HG03196 (cell line): ENCODE data around the gene CDKN2A.

Experiments used
- ATAC-seq: cut with Tn5 transposase; IDR thresholded peaks from one replicate; pipeline ENCODE4 v1.9.1; 2021; ENCODE audit not compliant: unreplicated experiment

The CDKN2A gene

DNA sequence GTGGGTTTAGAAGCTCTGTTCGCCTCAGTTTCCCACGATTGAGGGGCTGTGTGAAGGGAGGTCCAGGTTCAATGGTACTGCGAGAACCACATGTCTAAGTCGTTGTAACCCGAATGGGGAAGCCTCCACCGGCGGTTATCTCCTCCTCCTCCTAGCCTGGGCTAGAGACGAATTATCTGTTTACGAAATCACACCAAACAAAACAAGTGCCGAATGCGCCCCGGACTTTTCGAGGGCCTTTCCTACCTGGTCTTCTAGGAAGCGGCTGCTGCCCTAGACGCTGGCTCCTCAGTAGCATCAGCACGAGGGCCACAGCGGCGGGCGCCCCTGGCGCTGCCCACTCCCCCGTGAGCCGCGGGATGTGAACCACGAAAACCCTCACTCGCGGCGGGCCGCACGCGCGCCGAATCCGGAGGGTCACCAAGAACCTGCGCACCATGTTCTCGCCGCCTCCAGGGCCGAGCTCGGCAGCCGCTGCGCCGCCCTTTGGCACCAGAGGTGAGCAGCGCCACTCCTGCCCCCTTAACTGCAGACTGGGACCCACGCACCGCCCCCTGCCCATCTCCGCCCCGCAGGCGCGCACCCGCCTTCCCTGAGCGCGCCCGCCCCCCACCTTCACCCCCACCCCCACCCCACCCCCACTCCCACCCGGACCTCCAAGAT lies at the start of gene CDKN2A:
TSS of gene CDKN2A (minus strand) at position 500 of the 663 bp plus-strand sequence.
- peak; percentile 42 for ATAC-seq

DNA sequence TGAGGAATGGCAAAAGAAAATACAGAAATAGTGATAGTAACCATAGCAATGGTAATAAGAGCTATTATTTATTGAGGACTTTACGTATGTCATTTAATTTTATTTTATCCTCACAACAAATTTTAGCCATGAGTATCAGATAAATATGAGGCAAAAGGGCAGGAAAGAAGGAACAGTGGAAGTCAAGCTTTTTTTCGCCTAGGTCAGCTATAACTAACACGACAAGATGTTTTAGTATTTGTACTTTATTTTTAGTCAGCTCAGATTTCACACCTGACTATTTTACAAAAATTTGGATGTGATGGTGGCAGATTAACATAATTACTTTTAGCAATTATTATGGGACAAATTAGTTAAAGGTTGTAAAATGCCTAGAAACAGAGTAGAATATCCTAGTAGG lies 49.7 kb upstream of the CDKN2A start:
- ATAC-seq, result no peak

DNA sequence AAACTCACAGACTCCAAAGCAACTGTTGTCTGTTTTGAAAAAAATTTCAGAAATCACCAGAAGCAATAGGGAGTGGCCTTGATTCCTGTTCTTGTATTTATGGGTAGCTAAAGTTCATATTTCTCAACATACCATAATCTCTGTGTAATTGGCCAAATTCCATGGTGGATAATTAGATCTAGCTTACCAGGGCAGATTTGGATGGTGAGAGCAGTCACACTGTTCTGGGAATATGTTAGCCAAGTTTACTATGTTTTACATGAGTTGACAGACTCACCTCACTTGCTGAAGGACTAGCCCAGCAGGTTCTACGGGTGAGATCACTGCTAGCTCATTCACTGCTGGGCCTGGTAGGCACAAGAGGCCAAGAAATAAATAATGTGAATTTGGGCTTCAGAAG lies 47.6 kb upstream of the CDKN2A start:
- no peak for ATAC-seq

DNA sequence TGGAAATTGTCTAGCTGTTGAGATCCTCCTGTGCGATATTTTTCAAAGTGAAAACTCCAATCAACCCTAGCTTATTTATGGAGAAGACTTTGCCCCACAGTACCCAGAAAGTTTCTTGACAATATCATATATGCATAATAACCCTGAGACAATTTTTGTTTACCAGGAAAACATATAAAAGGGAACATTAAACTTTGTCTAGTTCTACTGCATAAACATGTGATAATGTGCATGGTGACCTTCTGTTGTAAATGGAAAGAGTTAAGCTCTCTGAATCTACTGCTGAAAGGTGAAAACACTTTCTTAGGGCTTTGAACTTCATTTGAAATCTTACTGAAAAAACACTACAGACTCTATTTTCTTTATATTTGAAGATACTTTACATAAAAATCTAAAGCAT lies 47.2 kb upstream of the CDKN2A start:
- ATAC-seq, result no peak

DNA sequence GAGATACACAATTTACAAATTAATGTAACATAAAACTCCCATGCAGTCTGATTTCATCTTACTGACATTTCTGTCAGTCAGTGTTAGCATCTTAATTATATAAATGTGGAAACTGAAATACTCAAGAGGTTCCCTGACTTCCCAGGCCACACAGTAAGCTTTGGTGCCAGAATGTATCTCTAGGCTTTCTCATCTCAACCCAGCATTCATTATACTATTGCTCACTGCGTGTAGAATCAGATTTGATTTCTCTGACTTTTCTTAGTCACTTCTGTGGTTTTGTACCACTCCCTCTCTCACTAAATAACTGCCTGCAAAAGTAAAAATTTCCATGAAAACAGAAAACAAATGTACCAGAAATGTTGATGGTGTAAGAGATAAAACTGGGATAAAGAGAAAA lies 46.6 kb upstream of the CDKN2A start:
- ATAC-seq, result no peak

DNA sequence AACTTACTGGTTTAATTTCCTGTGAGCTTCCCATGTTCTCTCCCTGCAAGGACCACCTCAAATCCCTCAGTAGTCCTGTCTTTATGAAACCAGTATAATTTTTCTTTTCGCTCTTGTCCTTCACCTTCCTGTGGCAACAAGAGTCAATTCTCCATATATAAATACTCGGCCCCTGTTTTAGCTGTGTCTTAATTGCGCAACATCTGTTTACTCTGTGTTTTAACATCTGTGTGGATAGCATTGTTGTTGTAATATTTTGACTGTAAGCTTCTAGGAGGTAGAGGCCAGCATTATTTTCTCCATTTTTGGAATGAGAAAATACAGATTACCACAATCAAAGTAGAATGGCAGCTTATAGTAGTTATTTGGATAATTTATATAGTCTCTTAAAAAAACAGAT lies 45.1 kb upstream of the CDKN2A start:
- no peak for ATAC-seq

DNA sequence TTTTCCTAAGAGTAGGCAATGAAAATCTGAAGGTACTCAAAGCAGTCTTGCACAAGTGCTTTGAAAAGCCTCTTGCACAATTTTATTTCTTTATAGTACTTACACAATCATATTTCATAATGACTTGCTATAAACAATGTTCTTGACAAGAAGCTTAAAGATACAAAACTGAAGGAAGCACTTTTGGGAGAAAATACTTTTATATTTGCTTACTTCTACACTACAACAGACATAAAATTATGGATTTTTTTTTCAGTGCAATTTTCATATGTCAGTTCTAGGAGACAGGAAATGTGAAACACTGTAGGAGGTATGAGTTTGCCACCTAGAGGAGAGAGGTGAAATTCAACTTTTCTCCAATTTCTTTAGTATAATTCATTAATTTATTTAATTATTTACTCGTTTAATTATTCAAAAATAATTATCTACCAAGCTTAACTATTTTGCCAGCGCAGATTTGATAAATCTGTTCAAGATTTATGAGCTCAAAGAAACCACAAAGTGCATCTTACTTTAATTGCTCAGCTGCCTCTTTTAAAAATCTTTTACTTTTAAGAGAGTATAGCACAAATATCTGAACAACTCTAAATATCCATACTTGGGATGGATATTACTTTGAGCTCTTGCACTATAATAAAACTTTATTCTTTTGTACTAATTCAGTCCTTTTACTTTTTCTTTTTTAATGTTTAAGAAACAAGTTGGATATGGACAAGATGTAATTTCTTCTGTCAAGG lies 43.9 kb upstream of the CDKN2A start:
- ATAC-seq, result no peak

DNA sequence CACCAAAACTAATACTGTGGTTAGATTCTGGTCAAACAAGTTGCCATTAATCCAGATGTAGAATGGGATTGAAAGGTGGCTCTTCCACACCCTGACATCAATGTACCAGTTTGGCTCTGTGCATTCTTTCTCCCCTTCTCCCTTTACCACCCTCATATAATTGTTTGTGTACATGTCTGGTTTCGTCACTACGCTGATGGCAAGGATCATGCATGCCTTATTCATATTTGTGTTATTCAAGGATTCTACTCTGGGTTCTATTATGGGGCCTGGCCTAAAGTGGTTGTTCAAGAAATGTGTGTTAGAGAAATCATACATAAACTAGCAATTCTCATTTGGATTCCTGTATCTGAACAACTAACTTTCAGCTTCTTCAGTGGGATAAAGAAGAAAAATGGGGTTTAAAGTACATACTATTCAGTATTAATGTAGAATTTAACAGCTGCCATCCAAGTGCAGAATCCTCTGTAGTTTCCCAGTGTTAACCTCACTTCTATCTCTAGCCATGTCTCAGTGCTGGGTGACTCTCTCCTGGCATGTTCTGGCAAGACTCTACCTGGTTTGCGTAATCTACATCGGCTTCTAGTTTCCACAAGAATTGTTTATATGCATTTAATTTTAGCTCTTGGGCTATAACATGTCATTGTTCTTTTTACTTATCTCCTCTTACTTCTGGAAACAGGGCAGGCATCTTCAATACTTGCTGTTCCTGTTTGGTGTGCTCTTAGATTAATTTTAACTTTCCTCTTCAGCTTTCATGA lies 42.9 kb upstream of the CDKN2A start:
- ATAC-seq, result no peak

DNA sequence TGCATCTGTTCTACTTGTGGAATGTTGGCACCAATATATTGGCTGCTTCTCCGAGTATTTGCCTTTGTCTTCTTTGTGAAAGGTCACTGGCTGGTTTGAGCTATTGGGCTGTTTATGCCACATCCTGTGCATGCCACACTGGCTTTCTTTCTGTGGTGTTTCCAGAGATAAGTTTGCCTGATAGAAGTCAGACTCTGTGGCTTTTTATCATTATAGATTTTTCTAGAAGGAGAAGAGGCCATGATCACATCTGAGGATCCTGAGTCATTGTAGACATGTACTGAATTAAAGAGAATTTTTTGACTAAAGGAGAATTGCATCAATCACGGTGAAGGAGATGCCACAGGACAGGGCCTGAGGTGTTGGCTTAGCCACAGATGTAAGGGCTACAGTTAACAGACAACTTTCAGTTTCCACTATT lies 41.4 kb upstream of the CDKN2A start:
- ATAC-seq, result no peak

DNA sequence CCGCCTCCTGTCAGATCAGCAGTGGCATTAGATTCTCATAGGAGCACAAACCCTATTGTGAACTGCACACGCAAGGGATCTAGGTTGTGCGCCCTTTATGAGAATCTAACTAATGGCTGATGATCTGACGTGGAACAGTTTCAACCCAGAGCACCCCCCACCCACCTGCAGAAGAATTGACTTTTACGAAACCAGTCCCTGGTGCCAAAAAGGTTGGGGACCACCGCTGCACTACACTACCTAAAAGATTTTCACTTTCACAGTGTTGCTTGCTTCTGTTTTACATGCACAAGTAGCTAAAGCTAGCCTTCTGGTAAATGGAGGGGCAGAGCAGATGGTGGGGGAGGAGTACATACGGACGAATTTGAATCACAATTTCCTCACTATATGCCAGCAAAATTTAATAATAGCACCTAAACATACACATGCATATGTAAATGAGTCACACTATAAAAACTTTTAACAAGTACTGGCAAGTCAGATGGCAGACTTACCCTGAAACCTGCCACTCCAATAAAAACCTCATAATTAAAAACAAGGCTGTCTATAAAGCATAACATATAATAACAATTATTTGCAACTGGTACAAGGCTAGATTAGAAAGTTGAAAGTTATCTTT lies 38.9 kb upstream of the CDKN2A start:
- ATAC-seq, result no peak

DNA sequence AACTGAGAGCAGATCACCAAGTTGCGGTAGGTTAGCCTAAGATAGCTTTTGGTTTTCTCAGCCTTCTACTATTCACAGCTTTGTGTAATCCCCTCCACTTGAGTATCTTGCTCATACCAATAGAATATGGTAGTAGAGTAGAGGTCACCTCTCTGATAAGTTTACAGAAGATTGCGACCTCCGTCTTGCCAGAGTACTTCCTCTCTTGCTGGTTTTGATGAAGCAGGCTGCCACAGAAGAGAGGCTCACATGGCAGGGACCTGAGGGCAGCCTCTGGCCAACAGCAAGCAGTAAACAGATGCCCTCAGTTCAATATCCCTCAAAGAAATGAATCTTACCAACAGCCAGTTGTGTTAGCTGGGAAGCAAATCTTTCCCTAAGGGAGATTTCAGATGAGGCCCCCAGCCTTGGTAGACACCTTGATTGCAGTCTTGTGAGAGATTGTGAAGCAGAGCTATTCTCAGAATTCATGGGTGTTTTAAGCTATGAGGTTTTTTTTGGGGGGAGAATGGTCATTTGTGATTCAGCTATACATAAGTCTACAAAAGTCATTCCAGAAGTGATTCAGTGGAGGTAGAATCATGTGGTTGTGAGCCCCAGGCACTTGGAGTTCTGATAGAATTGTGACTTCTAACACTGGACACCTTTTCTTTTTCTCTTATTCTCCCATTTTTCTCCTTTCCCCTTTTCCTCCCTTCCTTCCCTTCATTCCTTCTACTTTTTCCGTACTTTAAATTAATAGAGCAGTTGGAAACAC lies 37.6 kb upstream of the CDKN2A start:
- no peak for ATAC-seq

DNA sequence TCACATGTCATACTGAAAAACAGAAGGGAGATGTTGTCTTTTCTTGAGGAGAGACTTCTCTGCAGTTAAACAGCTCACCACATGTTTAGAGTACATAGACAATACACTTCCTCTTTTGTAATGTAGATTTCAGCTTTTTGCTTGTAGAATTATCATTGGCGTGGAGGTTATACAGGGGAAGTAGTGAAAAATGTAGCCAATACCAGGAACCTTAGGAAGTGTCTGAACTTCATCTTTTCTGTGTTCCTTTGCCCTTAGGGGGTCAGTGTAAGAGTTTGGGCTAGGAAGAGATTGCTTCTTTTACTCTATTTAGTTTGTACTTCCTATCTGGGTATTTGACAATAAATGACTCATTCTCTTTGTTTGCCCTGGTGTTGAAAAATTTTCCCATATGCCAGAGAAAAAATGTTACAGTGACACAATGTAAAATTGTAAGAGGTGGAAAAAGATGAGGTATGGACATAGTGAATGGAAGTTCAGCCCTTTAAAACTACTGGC lies 36.0 kb upstream of the CDKN2A start:
- no peak for ATAC-seq

DNA sequence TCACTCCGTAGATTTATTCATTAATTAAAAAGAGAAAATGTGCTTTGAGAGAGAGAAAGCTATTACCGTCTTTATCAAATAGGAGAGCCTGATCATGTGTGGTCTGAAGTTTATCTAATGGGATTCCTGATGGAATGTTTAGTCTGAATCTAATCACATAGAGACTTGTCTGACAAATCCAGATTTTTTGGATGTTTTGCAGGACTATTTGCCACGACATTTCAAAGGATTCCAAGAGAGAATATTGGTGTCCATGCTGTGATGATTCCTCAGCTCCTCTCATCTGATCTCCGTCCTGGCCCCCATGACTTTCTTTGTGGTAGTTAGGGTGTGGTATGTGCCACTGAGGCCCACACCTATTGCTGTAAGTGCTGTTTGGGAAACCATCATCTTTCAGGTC lies 35.0 kb upstream of the CDKN2A start:
- ATAC-seq, result no peak

DNA sequence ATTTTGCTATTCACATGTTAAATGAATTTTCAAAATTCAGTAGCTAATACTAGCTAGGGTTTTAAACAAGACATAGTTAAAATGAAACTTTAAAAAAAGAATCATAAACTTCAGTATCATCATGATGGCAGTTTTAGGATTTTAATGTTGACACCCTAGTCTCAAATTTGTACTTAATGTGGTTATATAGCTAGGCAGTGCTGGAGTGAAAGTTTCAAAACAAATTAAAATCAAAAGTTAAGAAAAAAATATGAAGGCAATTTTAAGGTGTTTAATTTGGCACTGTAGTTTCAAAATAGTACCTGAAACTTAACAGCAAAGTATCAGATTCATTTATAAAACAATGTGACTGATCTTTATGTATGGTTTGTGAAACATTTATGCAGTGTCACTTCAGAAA lies 34.2 kb upstream of the CDKN2A start:
- no peak for ATAC-seq

DNA sequence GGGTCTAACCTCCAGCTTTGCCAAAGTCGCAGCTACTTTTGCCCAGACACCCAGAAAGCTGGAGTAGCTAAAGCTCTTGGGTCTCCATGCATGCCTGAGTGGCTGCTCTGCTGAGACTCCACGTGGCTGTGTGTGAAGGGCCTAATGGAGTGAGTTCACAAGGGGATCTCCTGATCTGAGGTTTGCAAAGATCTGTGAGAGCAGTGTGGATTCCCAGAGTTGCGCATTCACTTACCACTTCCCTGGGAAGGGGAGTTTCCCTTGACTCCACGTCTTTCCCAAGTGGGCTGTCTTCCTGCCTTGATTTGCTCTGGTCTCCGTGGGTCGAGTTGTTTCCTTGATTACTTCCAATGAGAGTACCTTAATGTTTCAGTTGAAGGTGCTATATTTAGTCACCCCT lies 32.5 kb upstream of the CDKN2A start:
- ATAC-seq, result no peak

DNA sequence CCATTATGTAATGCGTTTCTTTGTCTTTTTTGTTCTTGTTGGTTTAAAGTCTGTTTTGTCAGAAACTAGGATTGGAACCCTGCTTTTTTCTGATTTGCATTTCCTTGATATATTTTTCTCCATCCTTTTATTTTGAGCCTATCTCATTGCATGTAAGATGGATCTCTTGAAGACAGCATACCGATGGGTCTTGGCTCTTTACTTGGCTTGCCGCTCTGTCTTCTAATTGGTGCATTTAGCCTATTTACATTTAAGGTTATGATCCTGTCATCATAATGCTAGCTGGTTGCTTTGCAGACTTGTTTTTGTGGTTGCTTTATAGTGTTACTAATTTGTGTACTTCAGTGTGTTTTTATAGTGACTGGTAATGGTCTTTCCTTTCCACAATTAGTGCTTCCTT lies 28.2 kb upstream of the CDKN2A start:
- ATAC-seq, result no peak

DNA sequence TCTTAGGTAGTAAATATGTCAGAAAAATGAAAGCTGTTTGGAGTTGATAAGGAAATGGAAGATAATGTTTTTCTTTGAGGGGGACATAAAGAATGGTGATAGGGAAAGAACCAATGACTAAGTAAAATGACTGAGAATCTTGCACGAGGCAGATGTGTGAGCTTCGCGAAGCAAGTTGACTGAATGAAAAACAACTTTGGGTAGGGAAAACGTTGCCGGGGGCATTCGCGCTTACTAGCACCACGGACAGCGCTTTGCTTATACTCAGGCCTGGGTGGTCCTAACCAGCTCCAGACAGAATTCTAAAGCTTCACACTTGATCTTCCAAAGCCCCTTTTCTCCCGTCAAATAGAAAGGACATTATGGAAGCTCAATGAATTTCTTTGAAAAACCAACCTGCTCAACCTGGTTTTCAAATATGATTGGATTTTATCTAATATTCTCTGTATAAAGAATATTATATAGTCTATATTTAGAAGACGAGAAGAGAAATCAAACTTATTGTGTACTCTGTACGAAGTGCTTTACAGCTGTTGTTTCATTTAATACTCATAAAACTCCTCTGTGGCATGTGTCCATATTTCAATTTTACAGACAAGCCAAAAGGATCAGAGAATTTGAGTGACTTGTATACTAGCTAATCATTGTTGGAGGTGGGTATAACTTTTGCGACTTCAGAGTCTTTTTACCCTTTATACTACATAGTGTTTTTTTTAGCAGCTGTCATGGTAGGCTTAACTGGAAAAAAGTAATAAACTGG lies 16.9 kb upstream of the CDKN2A start:
- ATAC-seq, result no peak

DNA sequence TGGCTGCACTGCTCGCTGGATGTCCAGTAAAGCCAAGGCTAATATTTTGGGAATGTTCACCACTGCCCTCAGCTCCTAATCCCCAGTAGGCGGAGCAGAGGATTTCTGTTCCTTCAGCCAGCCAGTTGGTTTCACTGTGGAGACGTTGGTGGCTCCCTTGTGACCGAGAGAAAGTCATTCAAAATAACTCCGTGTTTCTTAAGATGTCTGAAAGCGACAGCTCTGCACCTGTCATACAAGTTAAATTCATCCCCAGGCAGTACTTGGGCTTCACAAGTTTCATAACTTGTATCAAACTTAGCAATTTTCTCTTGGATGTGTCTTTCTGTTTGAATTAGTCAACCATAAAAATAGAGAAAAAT lies 15.3 kb upstream of the CDKN2A start:
- ATAC-seq, result peak; percentile 20

DNA sequence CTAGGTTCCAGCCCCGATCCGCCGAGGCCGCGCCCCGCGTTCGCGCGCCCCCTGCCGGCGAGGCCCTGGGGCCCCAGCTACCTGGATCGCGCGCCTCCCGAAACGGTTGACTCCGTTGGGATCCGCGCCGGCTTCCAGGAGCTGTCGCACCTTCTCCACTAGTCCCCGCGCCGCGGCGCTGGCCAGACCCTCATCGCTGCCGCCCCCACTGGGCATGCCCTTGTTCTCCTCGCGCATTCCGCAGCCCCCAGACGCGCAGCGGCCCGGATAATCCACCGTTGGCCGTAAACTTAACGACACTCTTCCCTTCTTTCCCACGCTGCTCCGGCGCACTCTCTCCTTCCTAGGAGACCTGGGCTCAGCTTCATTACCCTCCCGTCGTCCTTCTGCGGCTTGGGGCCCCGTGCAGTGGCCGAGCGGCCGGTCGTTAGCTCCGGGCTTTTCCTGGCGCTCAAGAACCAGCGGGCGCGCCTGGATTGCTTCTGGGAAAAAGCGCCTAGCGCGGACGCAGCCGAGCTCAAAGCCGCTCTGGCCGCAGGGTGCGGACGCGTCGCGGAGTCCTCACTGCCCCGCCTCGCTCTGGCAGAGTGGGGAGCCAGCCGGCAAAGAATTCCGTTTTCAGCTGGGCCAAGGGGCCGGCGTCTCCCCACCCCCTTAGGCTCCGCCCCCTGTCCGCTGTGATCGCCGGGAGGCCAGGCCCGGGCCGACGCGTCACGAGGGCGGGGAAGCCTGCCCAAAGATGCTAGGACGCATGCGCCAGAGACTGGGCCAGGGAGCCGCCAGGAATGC lies 14.7 kb upstream of the CDKN2A start, which contains the start of gene CDKN2B:
TSS of gene CDKN2B (minus strand) at position 589 of the 789 bp plus-strand sequence. CDS start at position 237, 352 bp downstream.
- peak; percentile 96 for ATAC-seq
